NCI-H2196 treated with DMSO at 0.1 percent for 48 hours (cell line): ENCODE data around the gene HOXA10.

ENCODE experiments used
- DNase-seq: peaks from one replicate; lab custom pipeline; 2025; ENCODE audit not compliant: unreplicated experiment; lab: John Stamatoyannopoulos, UW

Gene HOXA10

DNA sequence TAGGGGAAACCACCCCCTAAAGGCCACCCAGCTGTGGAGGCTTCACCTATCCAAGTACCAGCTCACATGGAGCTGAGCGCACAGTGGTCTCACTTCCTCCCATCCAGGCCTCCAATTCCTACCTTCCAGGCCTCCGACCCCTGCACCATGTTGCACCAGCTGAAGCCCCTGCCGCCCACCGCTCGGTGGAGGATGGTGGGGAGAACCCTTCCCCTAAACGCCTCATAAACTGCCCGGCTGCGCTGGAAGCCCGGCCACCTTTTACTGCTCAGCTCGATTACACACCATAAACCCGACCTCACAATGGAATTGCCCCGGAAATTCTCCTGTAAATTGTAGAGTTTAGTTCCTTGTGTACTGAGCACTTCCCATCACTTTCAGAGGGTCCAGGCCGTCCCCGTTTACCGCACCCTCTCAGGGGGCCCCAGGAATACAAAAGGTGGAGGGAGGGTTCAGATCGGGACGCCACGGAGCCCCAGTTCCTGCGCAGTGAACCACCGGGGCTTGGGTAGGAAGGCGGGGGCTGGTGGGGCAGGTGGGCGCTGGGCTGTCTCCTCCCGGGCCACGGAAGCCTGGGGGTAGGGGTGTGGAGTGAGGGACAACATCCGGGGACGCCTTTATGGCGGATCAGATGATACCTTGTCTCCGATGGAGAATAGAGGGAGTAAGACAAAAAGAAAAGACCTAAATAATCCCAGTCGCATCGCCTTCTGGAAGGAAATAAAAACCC is 16.3 kb downstream of the HOXA10 start:
- DNase-seq: no peak

DNA sequence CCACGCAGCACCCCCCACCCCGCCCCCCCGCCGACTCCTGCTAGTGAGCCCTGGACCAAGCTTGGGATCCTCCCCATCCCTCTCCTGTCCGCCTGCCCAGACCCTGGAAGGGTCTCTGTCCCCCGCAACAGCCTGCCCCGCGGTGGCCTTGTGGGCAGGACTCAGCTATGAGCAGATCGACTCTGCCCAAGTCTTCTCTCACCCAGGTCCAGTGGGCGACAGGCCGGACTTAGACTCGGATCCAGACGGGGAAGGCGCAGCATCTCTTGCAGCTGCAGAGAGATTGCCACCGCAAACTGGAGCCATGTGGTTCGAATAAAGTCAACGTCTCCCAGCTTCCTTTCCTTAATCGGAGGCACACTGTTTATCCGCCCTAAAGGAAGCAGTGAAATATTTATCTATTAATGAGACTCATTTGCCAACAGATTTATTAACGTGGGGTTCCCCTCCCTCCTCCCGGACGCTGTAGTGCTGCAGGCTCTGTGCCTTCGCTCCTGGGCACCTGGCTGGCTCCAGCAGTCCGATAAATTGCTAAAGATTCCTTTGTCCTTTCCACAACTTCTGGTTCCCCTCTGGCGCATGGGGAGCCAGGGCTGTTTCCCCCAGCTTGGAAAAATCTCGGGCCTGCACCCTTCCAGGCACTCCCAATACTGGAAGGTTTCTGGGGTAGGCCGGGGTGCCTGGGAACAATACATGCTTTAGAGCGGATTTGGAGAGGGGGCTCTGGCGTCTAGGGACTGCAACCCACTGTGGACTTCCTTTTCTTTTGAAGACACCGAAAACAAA is 17.0 kb downstream of the HOXA10 start:
- no peak for DNase-seq

DNA sequence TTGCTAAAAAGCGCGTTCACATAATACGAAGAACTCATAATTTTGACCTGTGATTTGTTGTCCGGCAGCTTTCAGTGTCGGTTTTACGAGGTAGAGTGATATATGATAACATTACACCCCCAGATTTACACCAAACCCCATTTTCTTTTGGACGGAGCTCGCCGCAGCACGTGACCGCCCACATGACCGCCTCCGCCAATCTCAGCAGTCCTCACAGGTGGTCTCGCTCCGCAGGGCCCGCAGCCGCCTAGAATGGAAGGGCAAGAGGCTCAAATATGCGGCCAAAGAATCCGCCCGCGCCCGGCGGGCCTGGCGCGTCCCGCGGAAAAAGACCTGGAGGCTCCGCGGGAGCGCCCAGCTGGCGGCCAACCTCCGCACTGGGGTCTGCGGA is 17.6 kb downstream of the HOXA10 start, which contains the start of gene HOXA7:
HOXA7 (minus strand) TSS at position 168 of the 391 bp plus-strand sequence; CDS start at position 38, 130 bp downstream.
- no peak for DNase-seq

DNA sequence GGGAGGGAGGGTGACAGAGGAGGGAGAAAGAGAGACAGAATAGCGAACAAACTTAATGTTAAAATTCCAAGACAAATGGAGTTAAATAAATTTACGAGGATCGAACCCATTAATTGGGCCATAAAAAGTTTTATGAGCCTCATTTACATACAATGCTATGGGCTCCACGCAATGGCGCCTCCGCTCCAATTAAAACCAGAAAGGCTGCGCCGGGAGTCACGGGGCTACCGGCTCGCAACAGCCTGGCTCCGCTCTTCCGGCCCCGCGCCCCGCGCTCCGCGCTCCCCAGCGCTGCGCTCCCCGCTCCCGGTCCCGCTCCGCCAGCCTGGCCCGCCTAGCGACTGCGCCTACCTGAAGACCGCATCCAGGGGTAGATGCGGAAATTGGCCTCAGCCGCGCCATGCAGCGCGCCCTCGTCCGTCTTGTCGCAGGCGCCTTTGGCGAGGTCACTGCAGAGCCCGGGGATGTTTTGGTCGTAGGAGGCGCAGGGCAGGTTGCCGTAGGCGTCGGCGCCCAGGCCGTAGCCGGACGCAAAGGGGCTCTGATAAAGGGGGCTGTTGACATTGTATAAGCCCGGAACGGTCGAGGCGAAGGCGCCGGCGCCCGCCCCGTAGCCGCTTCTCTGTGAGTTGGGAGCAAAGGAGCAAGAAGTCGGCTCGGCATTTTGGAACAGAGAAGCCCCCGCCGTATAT is 18.2 kb downstream of the HOXA10 start:
- DNase-seq: no peak

DNA sequence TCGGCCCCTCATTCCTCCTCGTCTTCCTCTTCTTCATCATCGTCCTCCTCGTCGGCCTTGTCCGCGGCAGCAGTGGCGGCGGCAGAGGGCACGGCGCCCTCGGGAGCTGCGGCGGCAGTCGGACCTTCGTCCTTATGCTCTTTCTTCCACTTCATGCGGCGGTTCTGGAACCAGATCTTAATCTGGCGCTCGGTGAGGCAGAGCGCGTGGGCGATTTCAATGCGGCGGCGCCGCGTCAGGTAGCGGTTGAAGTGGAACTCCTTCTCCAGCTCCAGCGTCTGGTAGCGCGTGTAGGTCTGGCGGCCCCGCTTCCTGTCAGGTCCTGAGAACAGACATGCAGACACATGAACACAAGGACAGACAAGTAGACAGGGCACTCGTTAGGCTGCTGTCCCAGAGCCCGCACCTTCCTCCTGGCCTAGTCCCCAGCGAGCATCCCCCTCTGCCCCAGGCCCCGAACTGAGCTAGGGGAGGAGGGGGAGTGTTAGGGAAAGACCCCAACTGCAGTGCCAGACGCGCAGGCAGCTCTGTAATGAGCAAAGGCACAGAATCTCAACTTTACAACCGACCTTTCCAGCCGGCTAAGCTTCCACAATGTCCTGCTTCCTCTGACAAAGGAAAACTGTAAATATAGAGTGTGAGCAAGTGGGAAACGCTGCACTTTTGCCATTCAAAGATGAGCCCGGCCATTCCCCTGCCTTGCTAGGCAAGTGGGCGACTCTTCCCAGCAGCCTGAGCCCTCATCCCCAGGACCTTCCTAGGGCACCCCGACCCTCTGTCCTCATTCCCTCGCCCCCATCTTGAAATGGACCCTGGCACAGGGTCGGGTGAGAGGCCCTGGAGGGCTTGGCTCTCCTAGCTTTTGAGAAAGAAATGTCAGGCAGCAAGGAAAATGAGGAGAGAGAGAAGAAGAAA is 19.0 kb downstream of the HOXA10 start:
- no peak for DNase-seq

DNA sequence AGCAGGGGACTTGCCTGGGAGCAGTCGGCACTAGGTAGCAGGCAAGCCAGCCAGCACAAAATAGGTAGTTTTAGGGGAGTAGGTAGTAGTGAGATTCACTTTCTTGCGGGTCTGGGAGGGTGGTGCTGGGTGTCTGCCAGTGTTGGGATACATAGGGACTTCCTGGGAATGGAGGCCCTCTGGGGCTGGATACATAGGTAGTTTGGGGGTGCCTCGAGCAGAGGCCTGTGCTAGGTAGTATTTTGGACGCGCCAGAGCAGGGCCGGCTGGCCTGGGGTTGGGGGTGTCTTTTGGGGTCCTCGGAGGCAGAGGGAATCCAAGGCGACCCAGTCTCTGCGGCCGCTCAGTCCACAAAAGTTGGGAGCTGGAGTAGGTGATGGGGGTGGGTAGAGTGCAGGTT is 19.8 kb downstream of the HOXA10 start:
- no peak for DNase-seq

DNA sequence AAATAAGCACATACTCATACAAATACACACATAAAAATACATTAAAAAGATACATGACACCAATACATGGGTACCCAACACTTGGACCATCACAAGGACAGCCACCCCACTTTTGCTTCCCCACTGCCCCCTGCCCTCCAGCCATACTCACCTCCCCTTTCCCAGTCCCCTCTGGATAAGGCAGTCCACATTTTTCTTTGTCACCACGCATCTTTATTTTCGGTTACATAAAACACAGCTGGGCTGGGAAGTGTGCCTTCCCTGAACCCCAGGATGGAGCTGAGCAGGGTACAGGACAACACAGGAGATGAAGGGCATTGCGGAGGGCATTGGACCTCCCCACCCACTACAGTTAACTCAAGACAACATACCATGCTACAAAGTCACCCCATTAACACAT is 20.6 kb downstream of the HOXA10 start:
- DNase-seq: no peak

DNA sequence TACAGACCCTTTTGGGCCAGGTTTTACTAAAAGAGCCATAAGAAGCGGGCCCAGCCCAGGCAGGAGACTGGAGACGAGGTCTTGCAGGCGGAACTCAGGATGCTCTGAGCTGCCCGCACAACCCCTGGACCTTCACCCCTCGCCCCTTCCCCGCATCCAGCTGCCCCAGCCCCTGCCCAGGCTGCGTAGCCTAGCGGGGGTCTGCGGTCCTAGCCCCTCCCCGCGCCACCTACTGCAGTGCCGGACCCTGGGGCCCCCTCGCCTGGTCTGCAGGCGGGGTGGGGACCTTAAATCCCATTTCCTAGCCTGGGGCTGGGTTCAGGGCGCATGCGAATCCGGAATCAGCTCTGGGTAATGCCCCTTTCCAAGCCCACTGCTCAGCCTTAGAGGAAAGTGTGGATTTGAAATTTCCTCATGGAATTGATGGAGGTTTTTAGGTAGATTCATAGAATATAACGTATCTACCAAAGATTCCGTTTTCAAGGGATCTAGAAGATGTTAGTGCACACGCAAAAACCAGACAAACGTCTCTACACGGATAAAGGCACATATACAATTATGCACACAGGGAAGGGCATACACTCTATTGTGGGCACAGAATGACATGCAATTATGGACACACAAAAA is 21.2 kb downstream of the HOXA10 start:
- no peak for DNase-seq

DNA sequence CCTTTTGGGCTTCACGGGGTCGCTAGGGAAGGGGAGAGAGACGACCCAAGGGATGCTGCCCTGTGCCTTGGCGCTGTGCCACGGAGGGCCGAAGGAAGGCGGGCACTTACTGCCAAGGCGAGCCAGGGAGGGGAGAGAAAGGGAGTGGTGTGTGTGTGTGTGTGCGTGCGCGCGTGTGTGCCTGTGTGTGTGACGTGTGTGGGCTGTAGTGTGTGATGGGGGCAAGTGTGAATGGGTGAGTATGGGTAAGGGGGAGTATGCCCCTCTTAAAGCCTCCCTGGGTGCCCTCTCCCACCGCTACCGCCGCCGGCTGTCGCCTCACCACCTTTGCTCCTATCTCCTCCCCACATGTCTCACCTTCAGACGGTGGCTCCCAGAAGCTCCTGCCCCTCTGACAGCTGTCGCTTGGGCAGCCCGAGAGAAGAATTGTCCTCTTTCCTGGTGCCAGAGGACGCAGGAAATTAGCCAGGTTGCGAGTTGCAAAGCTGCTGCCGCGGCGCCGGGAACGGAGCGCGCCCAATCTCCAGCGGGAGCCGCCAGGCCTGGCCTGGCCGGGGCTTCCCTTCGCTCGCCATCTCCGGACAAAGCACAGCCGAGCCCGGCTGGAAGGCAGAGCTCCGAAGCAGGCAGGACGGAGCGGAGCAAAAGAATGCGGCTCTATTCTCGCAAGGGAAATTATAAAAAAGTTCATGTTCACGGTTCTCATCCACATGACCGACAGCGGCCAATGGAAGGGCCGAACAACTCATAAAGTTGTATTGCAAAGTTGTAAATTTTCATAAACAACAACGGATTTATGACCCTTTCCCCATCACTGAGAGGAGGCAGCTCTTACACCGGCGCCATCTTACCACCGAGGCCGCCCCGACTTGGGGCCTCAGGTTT is 21.9 kb downstream of the HOXA10 start, which contains the start of gene HOXA3:
HOXA3 (minus strand) TSS at position 653 of the 885 bp plus-strand sequence. CDS start 41,943 bp downstream, outside the sequence.
- no peak for DNase-seq

DNA sequence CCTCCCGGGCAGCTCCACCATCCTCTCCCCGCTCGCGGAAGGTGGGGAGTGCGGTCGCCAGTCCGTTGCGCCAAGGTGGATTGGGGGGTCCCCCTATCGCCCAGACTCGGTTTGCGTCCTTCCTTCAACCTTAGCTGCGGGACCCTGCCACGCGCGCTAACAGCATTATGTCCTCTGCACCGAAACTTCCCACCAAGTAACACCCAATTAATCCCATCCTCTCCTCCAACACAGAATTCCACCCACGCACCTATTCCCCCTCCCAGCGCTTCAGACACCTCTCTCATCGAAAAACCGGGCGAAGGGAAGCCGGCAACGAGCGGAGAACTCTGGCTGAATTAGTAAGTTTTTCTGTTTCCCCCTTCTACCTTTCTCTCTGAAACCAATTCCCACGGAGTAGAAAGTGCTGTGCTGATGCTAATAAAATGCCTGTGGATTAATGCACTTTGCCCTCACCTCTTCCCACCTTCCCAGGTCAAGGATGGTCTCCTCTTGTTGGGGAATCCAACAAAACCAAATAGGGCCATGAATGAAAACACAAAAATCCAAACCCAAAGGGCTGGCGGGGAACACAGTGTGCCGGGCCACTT is 22.7 kb downstream of the HOXA10 start:
- DNase-seq: no peak

DNA sequence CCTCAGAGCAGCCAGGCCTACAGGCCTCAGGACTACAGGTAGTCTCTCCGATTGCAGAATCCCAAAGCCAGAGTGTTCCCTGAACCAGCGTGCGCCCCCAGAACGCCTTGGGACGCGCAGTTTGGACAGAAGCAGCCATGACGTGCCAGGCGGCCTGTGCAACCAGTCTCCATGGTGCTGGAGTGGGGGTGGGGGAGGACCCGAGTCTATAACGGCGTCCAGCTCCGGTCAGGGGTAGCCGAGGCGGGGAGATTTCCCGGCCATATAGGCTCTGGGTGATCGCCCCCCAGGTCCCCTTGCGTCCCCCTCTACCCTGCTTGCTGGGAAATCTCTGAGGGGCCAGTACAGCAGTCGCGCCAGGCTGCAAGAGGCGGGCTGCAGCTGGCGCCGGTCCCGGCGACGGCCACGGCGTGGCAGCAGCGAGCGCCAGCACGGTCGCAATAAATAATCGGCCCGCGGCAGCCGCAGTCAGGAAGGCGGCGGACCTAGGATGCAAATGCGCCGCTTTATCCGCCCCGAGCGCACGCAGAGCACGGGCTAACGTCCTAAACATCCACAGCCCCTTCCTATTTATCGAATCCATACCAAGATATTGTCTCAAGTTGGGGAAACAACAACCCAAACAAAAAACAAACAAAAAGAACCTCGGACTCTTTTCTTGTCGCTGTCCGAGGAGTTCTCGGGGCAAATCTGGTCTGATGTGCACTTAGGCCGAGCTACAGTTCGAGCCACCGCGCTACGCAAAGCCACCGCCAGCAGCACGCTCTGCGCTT is 23.4 kb downstream of the HOXA10 start:
- peak; percentile 62 for DNase-seq

DNA sequence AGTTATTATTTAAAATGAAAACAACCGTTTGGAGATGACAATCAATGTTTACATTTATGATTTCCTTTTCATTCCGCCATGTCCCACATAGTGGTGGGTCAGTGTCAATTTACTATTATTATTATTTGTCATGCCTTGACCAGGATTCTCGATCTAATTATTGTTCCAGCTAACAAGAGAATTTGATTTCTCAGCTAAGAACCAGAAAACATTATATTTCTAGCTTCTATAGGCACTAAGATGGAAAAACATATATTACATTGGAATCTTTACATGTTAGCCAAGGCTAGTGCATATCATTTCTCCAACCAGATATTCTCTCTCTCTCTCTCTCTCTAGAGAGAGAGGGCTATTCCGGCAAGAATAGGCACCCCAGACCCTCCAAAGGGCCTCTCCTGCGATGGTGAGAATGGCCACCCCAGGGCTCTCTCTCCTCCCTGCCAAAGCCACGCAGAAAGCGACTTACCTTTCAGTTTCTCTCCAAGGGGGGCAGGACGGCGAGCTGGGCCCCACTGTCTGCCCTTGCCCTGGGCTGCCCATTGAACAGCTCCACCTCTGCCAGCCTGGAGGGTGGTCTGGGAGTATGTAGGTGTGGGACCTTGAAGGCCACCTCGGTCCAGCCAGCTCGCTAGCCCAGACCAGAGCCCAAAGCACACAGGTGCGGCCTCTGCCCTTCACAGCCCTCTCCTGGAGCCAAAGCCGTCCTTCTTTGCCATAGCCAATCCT is 24.1 kb downstream of the HOXA10 start:
- DNase-seq: peak; percentile 43

DNA sequence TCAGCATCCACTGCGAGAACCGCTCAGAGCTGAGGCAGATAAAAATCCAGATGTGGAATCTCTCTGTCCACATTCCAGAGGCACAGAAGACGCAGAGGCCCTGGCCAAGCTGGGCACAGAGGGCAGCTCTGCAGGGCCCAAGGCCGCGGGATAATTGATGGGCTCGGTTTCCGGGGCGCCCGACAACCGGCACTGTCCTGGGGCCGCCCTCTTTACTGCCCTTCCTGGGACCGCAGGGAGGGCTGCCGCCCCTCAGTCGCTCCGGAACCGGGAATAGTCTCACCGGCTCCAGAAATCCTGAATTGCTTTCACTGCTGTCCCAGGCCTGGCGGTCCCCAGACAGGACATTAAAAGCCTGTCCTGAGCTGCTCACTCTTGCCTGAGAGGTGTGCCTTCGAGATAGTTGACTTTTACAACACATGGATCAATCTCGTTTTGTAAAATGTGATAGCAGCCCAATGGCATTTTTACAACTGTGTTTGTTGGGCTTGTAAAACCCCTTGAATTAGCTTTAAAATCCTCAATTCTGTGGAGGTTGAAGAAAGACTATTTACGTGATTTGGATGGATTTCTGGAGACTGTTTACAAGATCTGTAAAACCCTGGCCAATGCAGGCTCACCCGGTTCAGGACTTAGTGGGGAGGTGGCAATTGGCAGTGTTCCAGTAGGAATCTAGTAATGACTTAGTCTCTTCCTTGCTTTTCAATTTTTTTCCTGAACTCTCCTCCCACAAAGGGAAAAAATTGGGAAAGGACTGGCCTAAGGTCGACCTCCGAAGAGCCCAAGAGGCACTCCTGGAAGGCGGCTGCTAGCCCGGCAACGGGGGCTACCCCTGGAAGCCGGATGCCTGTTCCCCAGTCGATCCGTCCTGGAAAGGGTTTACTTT is 25.1 kb downstream of the HOXA10 start:
- no peak for DNase-seq

DNA sequence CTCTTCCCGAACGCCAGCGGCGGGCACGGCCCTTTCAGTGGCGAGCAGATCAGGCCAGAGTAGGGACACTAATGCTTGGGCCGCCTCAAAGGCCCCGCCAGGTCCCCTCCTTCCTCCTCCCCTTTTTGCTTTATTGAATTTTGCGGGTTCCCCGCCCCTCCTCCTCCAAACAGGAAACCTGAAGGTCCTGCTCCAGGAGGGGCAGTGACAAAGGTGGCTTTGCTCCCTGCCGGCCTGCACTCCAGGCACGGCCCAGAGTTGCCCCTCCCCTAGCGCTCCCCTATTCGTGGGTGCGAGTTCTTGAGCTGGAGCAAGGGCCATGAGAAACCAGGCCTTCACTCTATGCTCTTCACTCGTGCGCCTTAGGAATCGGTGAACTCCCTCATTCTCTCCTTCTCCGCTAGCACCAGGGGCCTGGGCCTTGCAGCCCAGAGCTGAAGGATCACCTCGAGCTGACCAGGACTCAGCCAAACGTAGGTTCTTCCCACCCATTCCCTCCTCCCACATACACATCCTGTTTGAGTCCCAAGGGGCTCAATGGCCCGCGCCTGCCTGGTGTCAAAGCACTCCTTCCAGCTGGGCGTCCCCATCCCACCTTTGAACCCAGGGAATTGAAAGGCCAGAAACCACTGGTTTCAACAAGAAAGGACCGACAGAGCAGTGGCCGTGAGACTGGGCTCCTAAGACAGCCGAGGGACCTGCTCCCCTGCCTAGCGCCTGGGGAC is 25.9 kb downstream of the HOXA10 start:
- DNase-seq: no peak

DNA sequence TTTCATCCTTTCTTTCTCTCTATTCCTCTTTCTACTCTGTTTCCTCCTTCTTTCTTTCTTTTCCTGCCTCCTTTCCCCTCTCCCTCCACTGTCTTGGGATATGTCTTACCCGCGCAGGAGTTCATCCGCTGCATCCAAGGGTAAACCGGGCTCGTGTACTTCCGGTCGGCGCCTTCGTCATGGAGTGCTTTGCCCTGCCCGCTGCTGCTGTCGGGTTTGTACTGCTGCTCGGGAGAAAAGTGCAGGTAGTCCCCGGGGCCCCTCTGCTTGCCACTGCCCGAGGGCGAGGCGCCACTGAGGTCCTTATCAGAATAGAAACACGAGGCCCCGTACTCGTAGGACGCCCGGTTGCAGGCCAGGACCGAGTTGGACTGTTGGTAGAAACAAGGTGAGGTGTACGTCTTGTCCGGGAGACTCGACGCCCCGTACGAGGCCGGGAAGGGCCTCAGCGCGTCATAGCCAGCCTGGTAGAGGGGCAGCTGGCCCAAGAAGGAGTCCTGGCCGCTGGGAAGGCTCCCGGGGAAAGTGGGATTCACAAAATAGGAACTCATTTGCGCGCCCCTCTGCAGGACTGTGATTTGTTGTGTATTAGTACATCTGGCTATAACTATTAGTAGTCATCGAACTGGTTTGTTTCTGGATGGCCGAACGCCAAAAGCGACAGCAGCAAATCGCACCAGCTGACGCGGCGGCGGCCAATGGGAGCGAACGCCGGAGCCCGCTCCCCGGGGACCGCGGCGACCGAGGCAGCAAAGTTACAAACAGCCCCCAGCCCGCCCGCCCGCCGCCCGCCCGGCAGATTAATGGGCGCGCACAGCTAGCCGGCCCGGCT is 26.7 kb downstream of the HOXA10 start, which contains the start of gene HOXA6:
HOXA6 (minus strand) TSS at position 576 of the 832 bp plus-strand sequence; CDS start at position 551, 25 bp downstream.
- DNase-seq: no peak
